Measurements from ENCODE around the gene MRC1.

DNA sequence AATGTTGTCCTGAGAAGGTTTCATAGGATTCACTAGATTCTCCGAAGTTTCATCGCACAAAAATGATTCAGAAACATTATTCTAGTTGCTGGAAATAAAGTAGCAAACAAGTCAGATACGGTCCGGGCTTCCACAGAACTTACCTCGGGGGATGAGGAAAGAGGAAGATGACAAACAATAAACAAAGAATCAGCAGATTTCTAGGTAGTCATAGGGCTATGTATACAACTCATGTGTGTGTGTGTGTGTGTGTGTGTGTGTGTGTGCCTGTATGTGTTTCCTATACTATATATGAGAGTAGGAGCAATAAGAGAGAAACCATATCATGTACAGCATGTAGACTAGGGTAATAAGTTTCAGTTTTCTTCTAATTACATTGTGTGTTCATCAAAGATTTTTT is 40.7 kb upstream of the MRC1 start:
- TF ChIP-seq USF2 (IDR thresholded peaks at IDR 0.05; ENCODE audit: low read length): no peak
- no peak for TF ChIP-seq CTCF (IDR thresholded peaks at IDR 0.05; ENCODE audit: control extremely low read depth in 1 of 3, insufficient read depth in 1 of 3, low read depth in 1 of 3, low read length in 3 of 3)
- TF ChIP-seq POLR2AphosphoS5 (IDR thresholded peaks at IDR 0.05; ENCODE audit: low read depth, low read length): no peak
- TF ChIP-seq CREB1 (IDR thresholded peaks at IDR 0.05): no peak
- TF ChIP-seq, protein P1, sequence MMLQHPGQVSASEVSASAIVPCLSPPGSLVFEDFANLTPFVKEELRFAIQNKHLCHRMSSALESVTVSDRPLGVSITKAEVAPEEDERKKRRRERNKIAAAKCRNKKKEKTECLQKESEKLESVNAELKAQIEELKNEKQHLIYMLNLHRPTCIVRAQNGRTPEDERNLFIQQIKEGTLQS (IDR thresholded peaks at IDR 0.05; ENCODE audit: insufficient read depth, low read depth, low read length): no peak
- TF ChIP-seq EP300 (IDR thresholded peaks at IDR 0.05; ENCODE audit: borderline replicate concordance in 1 of 2, low read depth in 2 of 2, low read length in 2 of 2): no peak
- TF ChIP-seq EZH2 (IDR thresholded peaks at IDR 0.05; ENCODE audit: low read depth, low read length, severe bottlenecking): no peak
- TF ChIP-seq FOSL1 (IDR thresholded peaks at IDR 0.05; ENCODE audit: insufficient read depth, low read depth, low read length): no peak
- TF ChIP-seq SIN3A (conservative IDR thresholded peaks at IDR 0.05 in 1 of 2, IDR thresholded peaks at IDR 0.05 in 1 of 2; ENCODE audit: low read depth in 1 of 2, low read length in 2 of 2): no peak
- TF ChIP-seq POLR2A (IDR thresholded peaks at IDR 0.05; ENCODE audit: control extremely low read depth in 1 of 2, low read depth in 2 of 2, low read length in 2 of 2): no peak
- TF ChIP-seq MAX (IDR thresholded peaks at IDR 0.05): no peak
- TF ChIP-seq TBP (IDR thresholded peaks at IDR 0.05; ENCODE audit: low read depth, low read length): no peak
- no peak for TF ChIP-seq TAF1 (IDR thresholded peaks at IDR 0.05; ENCODE audit: low read depth, low read length)
- no peak for TF ChIP-seq ZNF274 (IDR thresholded peaks at IDR 0.05; ENCODE audit: borderline replicate concordance, extremely low read depth, low read length)
